Fibroblast of skin of left quadriceps (primary cell): ENCODE data around the gene RIIAD1.
"Not testable (repeated sequence)": the region's sequence is repeated elsewhere in the genome, so short reads cannot be mapped to it uniquely, and the experiment has no call there.

Source experiments
- DNase-seq, 2 experiments: peaks; one replicate each; pipeline ENCODE4 v3.0.0-alpha.2; 2013; ENCODE audit warnings: low read depth in 2 of 2

Gene RIIAD1

DNA sequence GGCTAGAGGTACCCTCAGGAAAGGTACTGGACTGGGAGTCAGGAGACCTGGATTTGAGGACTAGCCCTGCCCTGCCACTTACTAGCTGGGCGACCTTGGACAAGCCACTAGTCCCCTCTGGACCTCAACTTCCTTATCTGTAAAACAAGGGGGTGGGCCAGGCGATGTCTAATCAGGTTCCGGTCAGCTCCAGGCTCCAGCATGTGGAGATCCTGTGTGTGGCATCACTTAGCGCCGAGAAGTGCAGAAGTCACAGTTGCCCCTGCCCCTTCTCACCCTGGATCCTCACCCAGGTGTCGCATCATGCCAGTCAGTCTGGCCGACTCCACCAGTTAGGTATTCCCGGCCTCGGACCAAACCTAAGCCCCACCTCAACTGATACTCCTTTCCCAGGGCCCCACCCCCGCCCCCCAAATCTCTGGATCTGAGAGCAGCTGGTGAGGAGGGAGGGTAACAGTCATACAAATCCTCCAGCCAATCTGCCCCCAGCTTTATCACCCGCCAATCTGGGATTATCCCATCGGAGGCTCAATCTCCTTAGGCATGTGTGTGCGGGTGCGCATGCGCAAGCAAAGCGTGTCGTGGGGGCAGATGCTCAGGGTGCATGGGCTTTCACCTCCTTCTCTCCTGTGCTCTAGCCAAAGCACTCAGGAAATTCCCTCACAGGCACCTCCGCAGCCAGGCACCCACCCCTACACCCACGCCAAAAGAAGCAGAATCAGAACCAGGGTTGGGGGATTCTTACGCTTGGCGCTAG, 10.1 kb upstream of the RIIAD1 start:
- DNase-seq, result no peak

DNA sequence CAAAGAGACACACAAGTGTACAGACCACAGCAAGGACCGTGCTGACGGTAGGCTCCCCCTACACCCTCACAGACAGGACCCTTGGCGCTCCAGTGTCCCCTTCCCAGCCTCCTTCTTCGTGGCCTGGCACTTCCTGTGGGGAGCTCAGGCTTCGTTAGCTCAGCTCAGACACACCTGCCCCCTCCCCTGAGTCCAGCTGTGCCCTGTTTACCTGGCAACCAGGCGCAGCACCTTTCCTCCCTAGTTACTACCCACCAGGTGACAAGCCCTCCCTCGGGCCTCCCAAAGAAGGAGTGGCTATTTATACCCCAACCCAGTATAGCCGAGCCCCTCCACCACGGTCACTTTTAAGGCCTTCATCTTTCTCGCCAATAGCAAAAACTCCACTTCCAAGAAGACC, 9.4 kb upstream of the RIIAD1 start:
- DNase-seq, result no peak

DNA sequence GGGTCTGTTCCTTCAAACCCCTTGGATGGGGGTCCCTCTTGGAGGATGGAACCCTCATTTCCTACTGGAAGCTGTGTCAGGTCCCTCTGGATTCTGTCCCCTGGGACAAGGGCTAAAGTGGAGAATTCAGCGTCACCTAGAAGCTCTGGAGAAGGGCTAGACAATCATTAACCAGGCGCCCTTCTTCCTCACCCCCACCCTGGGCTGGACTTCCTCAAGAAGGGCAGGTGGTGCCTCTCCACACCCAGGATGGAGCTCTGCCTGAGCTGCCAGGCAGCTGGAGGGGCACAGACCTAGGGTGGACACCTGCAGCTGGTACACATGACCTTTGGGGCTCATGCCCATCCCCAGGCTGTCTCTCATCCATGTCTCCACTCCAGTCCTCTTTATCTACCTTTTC, 8.3 kb upstream of the RIIAD1 start:
- DNase-seq, result no peak

DNA sequence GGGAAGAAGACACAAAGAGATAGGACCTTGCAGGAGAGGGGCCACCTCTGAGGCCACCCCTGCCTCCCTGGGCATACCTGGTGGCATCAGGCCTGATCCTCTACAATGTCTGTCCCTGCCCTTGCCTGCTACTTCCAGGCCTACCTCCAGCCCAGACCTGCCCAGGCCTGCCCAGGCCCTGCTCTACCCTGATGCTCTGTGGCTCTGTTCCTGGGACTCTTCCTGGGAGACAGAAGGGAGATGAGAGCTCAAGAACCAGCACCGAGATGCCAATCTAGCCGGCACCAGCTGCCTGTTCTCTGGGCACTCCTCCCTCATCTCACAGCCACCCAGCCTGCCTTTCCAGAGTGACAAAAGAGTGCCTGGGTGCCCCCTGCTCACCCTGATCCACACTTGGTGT, 7.4 kb upstream of the RIIAD1 start:
- DNase-seq, result no peak

DNA sequence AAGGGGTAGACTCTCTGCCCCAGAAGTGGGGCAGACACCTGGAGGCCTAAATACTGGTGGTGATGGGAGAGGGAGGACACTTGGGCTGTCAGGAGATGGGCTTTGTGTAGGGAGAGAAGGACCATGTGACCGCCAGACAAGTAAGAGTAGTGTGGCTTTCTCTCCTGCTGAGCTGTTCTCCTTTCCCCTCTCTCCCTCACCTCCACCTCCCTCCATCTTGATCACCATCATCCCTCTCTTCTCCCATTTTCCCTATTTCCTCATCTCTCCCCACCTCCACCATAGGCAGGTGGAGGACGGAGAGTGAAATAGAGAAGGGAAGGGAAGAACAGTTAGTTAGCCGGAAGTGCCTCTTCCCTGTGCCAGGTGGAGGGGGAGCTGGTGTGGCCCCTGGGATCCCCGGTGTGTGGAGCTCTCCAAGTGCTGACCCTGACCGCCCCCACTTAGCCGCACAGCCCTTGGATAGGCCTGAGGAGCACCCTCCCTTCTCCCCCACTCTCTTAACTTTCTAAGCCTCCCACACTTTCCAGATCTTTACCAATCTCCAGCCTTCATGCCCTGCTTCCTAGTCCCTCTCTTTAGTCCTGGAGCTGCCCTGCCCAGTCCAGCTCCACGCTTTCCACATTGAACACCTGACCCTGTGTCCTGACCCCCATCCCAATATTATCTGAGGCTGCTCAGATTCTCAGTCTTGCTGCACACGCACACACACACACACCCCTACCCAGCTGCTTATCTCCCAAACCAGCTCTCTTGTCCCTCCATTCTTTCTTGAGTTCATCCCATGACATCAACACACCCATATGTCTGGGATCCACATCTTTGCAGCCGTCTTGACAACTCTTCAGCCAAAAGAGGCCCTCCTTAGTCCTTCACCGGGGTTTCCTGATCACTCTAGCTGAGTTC, 6.2 kb upstream of the RIIAD1 start:
- no peak for DNase-seq

DNA sequence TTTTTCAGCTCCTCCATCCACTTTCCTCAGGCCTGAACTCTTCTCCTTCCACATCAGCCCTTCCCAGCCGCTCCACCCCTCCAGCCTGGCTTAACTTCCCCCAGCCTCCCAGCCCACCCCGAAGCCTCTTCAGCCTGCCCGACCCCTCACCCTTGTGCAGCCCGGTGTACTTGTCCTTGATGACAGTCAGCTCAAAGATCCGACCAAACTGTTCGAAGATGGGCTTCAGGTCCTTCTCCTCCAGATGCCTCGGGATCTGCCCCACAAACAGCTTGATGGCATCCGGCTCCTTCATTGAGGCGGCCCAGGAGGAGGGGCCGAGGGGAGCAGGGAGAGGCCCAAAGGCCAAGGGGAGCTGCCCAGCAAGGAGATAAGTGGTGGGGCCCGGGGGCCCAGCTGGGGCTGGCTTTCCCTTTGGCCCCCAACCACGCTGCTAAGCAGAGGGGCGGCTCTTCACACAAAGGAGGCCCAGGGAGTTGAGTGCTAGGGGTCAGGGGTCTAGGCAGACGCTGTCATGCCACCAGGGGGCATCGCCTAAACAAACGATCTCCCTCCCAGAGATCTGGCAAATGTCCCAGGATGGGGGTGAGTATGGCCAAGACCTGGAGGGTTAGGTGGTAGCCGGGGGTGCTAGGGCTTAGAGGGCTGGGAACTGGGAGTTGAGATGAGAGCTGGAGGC, 5.5 kb upstream of the RIIAD1 start:
- DNase-seq, result no peak

DNA sequence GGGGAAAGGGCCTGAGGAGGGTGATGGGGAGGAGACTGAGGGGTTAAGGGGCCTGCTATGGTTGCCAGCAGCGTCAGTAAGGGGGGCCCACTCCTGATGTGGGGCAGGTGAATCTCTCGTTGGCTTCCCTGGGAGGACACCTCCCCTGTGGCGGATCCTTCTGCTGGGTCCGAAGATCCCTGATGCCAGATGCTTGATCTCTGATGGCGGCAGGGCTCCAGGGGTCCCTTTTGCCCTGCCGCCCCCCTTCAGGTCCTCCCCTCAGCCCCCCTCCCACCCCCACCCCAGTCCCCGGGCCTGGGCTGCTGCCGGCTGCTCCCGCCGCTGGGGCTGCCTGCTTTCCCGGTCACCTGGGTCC, 4.9 kb upstream of the RIIAD1 start:
- DNase-seq, result no peak

DNA sequence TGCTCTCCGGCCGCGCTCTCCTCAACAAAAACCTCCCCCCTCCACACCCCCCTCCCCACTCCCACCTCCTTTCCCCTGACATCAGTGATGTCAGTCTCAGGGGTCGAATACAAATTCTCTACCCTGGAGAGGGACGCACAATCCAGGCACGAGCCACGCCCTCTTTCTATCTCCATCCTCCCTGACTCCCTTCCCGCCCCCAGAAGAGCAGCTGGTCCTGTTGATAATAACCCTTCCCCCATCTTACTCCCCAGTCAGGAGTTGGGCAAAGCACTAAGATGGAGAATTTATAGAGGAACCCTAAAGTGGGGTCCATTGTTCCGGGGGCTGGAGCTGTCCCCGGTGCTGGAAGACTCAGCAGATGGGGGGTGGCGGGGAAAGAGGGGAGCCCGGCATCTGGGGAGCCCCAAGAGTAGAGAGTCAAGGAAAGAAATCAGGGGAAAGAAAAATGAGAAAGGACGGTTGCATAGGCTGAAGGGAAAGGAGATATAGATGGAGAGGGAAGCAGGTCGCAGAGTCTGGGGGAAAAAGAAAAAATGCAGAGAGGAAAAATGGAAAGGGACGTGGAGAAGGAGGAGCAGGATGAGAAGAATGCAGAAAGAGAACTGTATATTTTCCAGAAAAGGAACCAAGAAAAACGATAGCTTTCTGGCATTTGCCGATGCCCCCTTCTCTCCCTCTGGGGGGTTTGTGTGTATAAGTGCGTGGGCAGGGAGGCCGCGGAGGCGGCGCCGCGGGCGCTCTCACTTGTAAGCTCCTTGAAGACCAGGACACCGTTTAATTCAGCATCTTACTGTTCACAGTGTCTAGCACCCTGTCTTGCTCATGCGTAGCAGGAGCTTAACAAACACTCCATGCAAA, 4.3 kb upstream of the RIIAD1 start, which contains the start of gene CELF3:
Gene CELF3, minus strand, starts transcription at position 33 of the 861 bp plus-strand sequence. CDS start 783 bp downstream, outside the sequence.
- DNase-seq, result no peak

DNA sequence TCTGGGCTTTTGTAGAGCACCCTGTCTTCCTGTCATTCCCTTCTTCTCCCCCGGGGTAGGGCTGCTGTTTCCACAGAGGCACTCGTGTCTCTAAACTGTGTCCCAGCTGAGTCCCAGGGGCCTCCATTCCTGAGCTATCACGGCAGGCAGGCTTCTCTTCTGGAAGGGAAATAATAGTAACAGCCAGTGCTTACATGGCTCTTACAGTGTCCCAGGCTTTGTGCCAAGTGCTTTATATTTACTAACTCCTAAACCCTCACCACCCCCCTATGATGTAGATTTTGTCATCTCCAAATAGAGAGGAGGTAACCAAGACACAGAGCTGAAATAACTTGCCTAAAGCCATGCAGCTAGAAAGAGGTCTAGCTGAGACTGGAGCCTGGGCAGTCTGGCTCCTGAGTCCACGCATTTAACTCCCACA, 3.3 kb upstream of the RIIAD1 start:
- DNase-seq, result no peak

DNA sequence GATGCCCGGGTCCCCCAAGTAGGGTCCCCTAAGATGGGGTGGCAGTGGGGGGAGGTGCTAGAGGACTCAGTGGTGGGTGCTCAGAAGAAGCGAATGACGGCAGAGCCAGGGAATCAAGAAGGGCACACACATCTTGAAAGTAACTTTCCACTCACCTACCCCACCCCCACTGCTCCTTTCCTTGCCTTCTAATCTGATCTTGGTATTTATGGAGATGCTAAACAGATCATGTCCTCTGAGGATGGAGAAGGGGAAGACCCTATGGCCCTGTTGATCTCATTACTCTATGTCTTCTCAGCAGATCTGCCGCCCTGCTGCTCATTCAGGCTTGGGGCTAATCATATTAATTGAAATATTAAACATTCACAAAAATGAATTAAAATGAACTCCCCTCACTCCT, 2.7 kb upstream of the RIIAD1 start:
- DNase-seq, result no peak

DNA sequence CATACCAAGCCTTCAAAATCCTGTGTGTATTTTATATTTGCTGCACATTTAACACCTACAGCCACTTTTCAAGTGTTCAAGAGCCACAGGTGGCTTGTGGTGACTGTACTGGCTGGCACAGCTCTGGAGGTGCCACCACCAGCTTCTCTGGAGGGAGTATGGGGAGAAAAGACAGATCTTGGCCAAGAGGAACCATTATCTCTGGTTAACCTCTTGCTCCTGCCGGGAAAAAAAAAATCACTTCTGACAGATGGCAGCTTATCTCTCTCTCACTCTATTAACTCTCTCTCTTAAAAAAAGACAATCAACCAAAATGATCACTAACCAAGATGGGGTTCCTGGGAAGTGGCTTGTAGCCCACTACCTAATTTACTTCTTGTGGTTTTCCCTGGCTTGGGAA, 1.2 kb upstream of the RIIAD1 start:
- no peak for DNase-seq

DNA sequence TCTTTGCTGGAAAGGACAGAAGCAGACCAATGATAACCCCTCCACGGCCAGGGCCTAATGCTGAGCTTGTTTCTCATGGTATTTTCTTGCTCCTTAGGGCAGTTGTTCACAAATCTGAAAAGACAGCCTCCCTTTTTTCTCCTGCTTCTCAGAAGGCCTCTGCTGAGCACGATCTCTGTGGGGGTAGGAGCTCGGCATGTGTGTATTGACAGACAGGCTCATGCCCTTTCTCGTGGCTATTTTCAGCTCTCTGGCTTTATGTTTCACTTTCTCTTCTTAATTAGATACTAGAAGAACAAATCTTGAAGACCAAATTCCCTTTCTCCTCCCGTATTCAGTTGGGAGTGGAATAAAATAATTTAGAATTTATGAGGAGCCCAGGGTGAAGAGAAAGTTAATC, 768 bp upstream of the RIIAD1 start:
- no peak for DNase-seq

DNA sequence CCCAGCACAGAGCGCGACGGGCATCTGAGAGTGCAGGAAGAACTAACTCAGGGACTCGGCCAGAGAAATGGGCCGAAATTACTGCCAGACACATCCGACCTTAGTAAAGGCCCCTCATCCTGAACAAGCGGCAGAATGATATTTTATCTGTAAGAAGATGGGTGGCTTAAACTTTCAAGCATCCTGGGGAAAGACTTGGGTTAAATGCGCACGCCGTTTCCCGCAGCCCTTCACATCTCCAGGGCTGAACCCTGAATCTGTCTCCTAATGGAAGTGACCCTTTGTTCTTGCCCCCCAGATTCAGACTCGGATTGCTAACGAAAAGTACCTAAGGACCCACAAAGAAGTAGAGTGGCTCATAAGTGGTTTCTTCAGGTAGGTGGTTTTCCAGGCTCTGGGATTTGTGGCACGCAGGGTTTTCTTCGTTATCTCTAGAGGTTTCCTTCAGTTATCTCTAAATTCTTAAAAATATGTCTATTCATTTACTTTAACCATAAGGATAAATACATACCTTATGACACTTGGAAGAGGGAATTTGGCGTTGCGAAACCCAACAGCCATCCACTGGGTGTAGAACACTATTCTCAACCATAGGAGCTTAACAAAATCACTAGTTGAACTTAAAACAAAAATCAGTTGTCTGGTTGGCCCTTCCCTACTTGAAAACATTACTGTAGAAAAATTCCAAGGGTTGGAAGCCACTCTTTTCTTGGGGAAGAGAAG, 627 bp downstream of the RIIAD1 start:
- DNase-seq, result no peak

DNA sequence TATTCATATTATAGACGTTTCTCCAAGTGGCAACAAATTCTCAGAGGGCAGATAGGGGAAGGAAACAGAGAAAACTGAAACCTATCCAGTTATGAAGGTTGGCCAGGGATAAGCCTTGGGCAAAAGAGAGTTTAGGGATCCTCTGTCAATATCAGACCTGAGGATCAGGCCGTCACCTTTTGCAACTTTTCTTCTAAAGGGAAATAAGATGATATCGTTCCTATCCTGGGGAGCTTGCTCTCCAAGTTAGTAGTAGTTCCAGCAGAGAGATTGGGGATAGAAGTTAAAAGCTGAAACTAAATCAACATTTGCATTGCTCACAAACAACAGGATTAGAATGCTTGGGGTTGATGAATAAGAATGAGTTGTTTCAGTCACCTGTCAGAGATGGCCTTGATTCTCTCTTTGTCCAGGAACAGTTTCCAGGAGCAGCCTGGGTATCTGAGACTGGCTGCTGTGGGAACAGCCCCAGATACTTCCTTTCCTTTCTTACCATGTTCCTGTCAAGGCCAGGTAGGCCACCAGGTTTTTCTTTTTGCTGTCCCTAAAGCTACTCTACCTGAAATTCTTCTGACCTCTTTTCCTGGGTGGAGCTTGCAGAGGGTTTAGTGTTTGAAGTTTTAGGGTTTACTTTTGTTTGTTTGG, 2.5 kb downstream of the RIIAD1 start:
- DNase-seq, result no peak

DNA sequence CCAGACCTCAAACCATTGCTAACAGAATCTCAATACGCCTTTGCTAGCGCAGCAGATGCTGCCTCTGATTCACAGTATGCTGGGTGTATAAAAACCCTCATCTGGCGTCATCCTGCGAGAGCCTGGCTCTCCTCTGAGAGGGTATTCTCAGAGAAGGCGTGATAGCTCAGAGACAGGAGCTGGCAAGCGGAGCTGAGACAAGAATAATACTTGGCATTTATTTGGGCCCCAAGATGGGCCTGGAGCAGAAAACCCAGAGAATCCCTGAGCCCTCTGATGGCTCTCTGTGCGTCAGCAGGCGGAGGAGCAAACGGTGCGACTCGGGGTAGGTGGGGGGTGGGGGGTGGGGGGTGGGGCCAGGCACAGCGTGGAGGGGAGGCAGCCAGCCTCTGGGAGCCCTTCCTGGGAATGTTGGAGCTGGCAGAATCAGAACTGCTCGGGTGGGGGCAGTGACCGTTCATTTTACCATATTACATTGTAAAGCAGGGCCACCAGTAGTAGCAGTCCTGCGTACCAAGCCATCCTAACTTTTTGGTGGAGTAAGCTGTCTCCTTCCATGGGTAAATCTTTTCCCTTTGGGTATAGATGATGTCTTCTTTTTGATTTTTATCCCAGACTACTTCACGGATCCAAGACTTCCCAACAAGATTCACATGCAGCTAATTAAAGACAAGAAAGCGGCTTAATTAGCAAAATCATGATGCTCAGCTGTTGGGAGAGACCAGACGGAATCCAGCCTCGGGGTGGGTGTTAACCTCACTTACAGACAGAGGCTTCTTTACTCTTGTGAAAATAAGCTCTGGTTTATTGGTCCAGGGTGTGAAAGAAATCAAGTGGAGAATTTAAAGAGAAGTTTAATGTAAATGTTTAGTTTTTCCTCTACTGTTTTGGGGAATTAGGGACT, 7.1 kb downstream of the RIIAD1 start:
- peak; percentile 30 to 34 for DNase-seq

DNA sequence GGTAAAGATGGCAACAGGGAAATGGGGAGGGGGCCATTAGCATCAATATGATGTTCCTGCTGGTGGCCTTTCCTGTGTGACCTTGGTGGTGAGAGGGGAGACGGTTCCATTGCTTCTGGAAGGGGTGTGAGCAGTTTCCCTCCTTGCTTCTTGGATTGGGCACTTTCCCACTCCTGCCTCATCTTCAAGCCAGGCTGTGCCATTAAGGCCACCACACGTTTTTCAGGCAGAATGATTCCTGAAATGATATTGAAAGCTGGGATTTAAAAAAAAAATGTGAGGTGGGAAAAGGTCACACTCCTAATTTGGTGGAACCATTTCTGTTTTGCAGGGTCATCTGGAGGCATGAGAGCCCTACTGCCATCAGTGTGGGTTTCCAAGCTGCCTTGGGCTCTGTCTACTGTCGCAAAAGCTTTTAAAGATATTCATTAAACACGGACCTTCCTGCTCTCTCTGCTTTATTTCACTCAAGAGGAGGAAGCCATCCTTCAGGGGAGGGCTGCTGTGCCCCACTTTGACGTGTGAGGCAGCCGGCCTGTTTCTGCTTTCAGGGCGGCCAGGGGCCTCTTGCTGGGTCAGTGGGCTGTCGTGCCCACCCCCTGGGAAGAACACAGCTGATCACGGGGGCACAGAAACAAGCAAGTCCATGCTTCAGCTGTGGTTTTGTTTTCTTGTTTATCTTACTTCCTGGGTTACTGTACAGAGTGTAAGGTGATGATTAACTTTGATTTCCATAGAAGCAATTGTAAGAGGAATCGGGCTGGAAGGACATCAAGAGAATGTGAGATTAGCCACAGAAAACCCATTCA, 8.0 kb downstream of the RIIAD1 start:
- no peak for DNase-seq

DNA sequence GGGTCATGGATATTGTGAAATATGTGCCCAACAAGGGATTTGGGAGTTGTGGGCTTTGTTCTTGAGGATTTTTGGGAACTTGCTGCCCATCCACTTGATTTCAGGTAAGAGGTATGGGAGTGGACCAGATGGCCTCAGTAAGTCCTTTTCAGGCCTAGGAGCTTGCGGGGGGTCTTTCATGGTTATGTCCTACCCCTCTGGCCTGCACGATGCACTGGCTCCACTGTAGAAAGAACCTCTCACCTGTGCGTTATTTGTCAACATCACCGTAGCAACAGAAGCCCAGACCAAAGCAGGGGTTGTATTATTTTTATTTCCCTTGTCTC, 8.6 kb downstream of the RIIAD1 start:
- DNase-seq, result no peak

DNA sequence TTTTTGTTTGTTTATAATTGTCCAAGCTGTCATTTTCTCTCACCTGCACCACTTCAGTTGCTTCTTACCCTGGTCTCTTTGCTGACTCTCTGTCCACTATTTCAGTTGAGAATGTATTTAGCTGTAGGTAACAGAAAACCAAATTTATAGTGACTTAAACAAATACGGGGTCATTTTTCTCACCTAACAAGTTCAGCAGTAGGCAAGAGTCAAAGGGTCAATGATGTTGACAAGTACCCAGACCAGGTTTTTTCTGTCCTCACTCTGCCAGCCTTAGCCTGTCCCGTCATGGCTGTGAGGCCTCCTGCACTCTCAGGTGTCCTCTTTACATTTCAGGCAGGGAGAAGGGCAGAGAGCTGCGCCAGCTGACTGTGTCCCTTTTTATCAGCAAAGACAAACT, 11.8 kb downstream of the RIIAD1 start:
- DNase-seq, result no peak

DNA sequence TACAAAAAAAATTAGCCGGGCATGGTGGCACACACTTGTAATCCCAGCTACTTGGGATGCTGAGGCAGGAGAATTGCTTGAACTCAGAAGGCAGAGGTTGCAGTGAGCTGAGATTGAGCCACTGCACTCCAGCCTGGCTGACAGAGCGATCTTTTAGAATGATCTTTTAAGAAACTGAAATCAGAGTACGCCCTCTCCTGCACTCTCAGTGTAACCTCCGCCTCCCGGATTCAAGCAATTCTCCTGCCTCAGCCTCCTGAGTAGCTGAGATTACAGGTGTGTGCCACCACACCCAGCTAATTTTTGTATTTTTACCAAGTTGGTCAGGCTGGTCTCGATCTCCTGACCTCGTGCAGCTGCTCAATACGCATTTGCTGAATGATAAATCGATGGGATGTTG, 12.7 kb downstream of the RIIAD1 start:
- DNase-seq, result not testable (repeated sequence)
